ENCODE data around the gene ALK.

ALK gene

DNA sequence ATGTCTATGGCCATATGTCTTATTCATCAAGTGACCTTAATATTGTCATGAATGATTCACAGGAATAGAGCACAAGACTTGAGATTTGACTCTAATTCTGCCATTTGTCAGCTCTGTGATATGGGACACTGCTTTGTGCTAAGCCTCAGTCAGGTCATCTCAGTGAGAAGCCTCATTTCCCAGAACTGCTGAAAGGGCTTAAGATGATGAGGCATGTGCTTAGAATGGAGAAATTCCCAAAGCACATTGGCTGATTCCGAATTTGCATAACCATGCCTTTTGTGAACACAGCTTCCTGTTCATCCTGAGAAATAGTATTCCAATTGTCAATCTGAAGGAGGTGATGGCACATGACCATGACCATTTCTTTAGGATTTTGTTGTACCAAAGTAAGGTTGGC, 218.1 kb downstream of the ALK start:
- H3K27ac ChIP-seq = no peak overlapping the region
- TF ChIP-seq, protein P1, sequence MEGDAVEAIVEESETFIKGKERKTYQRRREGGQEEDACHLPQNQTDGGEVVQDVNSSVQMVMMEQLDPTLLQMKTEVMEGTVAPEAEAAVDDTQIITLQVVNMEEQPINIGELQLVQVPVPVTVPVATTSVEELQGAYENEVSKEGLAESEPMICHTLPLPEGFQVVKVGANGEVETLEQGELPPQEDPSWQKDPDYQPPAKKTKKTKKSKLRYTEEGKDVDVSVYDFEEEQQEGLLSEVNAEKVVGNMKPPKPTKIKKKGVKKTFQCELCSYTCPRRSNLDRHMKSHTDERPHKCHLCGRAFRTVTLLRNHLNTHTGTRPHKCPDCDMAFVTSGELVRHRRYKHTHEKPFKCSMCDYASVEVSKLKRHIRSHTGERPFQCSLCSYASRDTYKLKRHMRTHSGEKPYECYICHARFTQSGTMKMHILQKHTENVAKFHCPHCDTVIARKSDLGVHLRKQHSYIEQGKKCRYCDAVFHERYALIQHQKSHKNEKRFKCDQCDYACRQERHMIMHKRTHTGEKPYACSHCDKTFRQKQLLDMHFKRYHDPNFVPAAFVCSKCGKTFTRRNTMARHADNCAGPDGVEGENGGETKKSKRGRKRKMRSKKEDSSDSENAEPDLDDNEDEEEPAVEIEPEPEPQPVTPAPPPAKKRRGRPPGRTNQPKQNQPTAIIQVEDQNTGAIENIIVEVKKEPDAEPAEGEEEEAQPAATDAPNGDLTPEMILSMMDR (conservative IDR thresholded peaks at IDR 0.05) = no peak
- no peak for TF ChIP-seq ZFX (IDR thresholded peaks at IDR 0.05)

DNA sequence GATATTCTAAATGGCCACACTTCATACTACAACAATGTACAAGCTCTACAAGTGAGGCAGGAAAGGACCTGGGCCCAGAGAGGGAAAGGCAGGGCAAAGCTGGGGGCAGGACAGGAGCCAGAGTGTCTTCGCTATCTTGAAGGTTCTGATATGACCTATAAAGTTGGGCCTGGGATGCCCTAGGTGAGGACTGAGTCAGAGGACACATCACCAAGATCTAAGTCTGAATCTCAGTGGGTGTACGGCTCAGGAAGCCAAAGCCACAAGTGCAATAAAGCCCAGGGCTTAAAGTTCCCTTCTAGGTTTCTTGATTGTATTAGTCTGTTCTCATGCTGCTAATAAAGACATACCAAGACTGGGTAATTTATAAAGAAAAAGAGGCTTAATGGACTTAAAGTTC, 219.1 kb downstream of the ALK start:
- no peak overlapping the region for H3K27ac ChIP-seq
- no peak for TF ChIP-seq ZFX (IDR thresholded peaks at IDR 0.05)
- TF ChIP-seq, protein P1 (conservative IDR thresholded peaks at IDR 0.05) = no peak

DNA sequence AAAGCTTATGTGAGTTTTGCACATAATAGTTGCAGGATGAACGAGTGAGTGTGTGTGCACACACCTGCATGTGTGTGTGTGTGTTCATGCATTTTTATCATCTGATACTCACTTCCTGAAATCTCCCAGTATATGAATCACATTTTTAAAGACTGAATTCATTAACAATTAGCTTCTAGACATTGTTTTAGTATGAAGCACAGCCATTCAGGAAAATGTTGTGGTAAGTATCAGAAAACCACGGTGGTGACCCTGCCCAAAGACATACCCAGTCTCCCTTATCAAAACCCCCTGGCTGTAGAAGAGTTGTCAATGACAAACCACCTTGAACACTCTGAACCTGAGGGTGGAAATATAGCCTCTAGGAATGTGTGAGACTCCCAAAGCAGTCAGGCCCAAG, 220.8 kb downstream of the ALK start:
- TF ChIP-seq, protein P1 (conservative IDR thresholded peaks at IDR 0.05) = no peak
- no peak for TF ChIP-seq ZFX (IDR thresholded peaks at IDR 0.05)
- H3K27ac ChIP-seq = no peak overlapping the region

DNA sequence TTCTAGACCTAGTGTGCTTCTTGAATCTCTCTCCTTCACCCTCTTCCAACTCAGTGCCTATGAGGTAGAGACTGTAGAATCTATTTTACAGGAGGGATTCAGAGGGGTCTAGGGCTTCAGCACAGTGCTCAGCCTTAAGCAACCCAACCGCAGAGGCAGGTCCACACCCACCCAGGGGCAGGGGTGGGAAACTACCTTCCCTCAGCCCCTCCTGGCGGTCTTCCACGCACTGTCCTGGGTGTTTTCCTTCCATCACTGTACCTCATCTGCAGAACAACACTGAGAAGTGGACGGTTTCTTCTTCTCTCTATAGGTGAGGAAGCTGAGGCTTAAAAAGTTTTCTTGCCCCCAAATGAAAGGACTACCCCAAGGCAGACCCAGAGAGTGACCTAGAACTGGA, 222.3 kb downstream of the ALK start:
- H3K27ac ChIP-seq = no peak overlapping the region
- TF ChIP-seq, protein P1 (conservative IDR thresholded peaks at IDR 0.05) = no peak

DNA sequence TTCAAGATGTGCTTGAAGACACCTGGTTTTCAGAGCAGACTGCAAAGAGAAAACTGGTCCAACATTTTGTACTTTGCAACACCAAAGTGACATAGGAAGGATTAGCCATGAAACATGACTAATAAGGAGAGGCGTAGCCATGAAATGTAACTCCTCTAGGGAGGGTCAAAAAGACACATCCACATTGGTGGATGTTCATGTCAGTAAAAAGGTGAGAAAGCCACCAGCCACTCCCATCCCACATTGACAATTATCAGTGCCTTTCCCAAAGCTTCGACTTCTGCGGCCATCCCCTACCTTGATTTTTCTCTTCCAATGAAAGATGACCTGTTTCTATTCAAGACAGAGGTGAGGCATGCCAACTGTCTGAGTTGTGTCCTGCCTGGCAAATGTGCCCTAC, 223.2 kb downstream of the ALK start:
- H3K27ac ChIP-seq = no peak overlapping the region
- TF ChIP-seq, protein P1 (conservative IDR thresholded peaks at IDR 0.05) = no peak
- TF ChIP-seq ZFX (IDR thresholded peaks at IDR 0.05) = no peak

DNA sequence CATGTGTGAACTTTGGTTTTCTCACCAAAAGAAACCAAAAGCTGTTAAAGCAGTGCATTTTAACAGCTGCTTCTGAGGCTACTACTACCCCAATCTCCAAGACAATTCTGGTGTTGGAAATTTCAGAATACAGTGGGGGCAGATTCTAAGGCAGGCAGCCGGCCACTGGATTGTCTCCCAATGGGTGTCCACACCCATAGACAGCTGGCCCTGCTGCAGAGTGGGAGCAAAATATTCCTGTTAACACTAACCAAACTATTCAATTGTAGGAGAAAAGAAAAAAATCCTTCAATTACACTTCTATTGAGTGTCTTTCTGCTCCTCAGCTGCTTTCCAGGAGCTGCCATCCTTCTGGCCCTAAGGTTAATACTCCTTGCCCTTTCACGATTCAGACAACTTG, 223.7 kb downstream of the ALK start:
- no peak overlapping the region for H3K27ac ChIP-seq
- TF ChIP-seq ZFX (IDR thresholded peaks at IDR 0.05) = no peak
- TF ChIP-seq, protein P1 (conservative IDR thresholded peaks at IDR 0.05) = no peak

DNA sequence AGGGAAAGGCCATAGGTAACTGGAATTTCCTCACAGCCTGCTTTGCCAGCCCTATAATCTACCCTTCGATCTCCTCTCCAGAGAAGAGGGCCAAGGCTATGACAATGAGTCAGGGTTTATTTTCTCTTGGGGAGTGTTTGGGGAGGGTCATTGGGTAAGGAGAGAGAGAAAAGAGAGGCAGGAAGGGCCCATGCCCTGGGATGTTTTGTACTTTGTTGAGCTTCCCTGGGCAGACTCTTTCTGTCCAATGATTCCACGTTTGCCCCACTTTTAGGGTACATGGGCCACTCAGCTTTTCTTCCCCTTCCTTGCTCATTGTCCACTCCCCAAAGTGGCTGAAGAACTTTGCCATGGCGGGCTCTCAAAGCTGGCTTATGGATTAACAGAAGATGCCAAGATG, 224.2 kb downstream of the ALK start:
- no peak for TF ChIP-seq ZFX (IDR thresholded peaks at IDR 0.05)
- TF ChIP-seq, protein P1 (conservative IDR thresholded peaks at IDR 0.05) = no peak
- no peak overlapping the region for H3K27ac ChIP-seq
